RPMI7951 (cell line): ENCODE results near the gene AIF1L. TPM values are rescaled to one million over a fixed set of nuclear protein-coding genes. Genes with fewer than 3 reads are reported as not detected.

Experiments
- DNase-seq: peaks from one replicate; pipeline ENCODE4 v3.0.0-alpha.2; 2012; ENCODE audit warnings: low read depth
- total RNA-seq: library from RNA; depleted of rRNA; stranded (reverse); fragments of >200 nt; shearing (Covaris generic); gene quantifications from 2 replicates; pipeline ENCODE4 v1.2.3, GENCODE V29; 2014

AIF1L gene
- total RNA-seq, 1 experiment from 2014 or later, result 0.72 TPM

GRCh38 chr9:131076347-131077195, 19.8 kb upstream of the AIF1L start:
- DNase-seq, result no peak

- no peak for DNase-seq
These were observed 17.6 kb upstream of the AIF1L start for GRCh38 chr9:131078427-131079366.

- no peak for DNase-seq
These were observed 15.7 kb upstream of the AIF1L start for GRCh38 chr9:131080589-131080988.

- DNase-seq, result no peak
These were observed 14.5 kb upstream of the AIF1L start for GRCh38 chr9:131081868-131082267.

- DNase-seq, result no peak
These were observed 13.4 kb upstream of the AIF1L start for GRCh38 chr9:131082774-131083512.

GRCh38 chr9:131084661-131085369, 11.5 kb upstream of the AIF1L start:
- no peak for DNase-seq

GRCh38 chr9:131085370-131086122, 10.8 kb upstream of the AIF1L start:
- no peak for DNase-seq

- no peak for DNase-seq
These were observed 8.9 kb upstream of the AIF1L start for GRCh38 chr9:131087354-131087893.

- DNase-seq, result no peak
These were observed 6.1 kb upstream of the AIF1L start for GRCh38 chr9:131090025-131090787.

- DNase-seq, result no peak
These were observed 4.9 kb upstream of the AIF1L start for GRCh38 chr9:131091352-131091992.

- DNase-seq, result no peak
These were observed 4.3 kb upstream of the AIF1L start for GRCh38 chr9:131092030-131092429.

- DNase-seq, result no peak
These were observed 3.5 kb upstream of the AIF1L start for GRCh38 chr9:131092548-131093440.

- no peak for DNase-seq
These were observed 2.3 kb upstream of the AIF1L start for GRCh38 chr9:131094015-131094414.

- peak; percentile 26 for DNase-seq
These were observed 1.7 kb upstream of the AIF1L start for GRCh38 chr9:131094622-131095021.

- DNase-seq, result no peak
These were observed 564 bp upstream of the AIF1L start for GRCh38 chr9:131095666-131096268.

- no peak for DNase-seq
These were observed 1.0 kb downstream of the AIF1L start for GRCh38 chr9:131097126-131097947.

- no peak for DNase-seq
These were observed 1.6 kb downstream of the AIF1L start for GRCh38 chr9:131097948-131098278.
